Activated CD8-positive, alpha-beta T cell treated with anti-CD3 and anti-CD28 coated beads for 36 hours (primary cell): ENCODE results near the gene FBXO42. TPM values are rescaled to one million over a fixed set of nuclear protein-coding genes. Genes with fewer than 3 reads are reported as not detected.

Experiments
- ATAC-seq: fragments of 200-7000 bp; cut with Tn5 transposase; one replicate; pipeline ENCODE4 v1.10.0; 2021; ENCODE audit warnings: mild to moderate bottlenecking, moderate library complexity
- CTCF ChIA-PET: fragments of 350-600 bp; sonication (Branson Sonifier 250); formaldehyde crosslinking; loops from one replicate; lab custom pipeline; 2021; ENCODE audit warnings: antibody characterized with exemption; lab: Charles Lee
- POLR2A ChIA-PET: fragments of 350-600 bp; sonication (Branson Sonifier 250); formaldehyde crosslinking; loops from one replicate; lab custom pipeline; 2021; ENCODE audit warnings: antibody characterized with exemption; lab: Charles Lee
- DNase-seq: peaks from one replicate; pipeline ENCODE4 v3.0.0-alpha.2; 2020
- H3K27ac Mint-ChIP-seq: one replicate; pipeline ENCODE4 v1.8.0; 2021; ENCODE audit warnings: mild to moderate bottlenecking, mixed read lengths
- H3K27me3 Mint-ChIP-seq: one replicate; pipeline ENCODE4 v1.8.0; 2021; ENCODE audit warnings: mixed read lengths
- H3K36me3 Mint-ChIP-seq: one replicate; pipeline ENCODE4 v1.8.0; 2021; ENCODE audit warnings: low read depth, mixed read lengths
- H3K4me1 Mint-ChIP-seq: one replicate; pipeline ENCODE4 v1.8.0; 2021; ENCODE audit warnings: low read depth, mixed read lengths
- H3K4me3 Mint-ChIP-seq: one replicate; pipeline ENCODE4 v1.8.0; 2021; ENCODE audit warnings: mild to moderate bottlenecking, moderate library complexity, mixed read lengths
- H3K9me3 Mint-ChIP-seq: one replicate; pipeline ENCODE4 v1.8.0; 2021; ENCODE audit warnings: mixed read lengths
- CTCF ChIP-seq: fragments of 200-600 bp; IDR thresholded peaks from one replicate; pipeline ENCODE4 v1.8.0; 2022; ENCODE audit warnings: antibody characterized with exemption, mild to moderate bottlenecking
- intact Hi-C: fragments of 100-400 bp; cut with micrococcal nuclease; formaldehyde crosslinking; loops from one replicate; pipeline ENCODE4 v1.10.0; 2022
- total RNA-seq, 2 experiments: library from RNA; stranded (reverse); gene quantifications; one replicate each; pipeline ENCODE4 v1.2.3, GENCODE V29; 2021

Gene FBXO42
- total RNA-seq, 2 experiments from 2014 or later: 19.8 to 21.3 TPM

GRCh38 chr1:16387201-16388188 is 35.2 kb upstream of the FBXO42 start:
- TF ChIP-seq CTCF: no peak
- DNase-seq (no peak), ATAC-seq (peak; percentile 32)
- H3K36me3 Mint-ChIP-seq: peaks cover 29% of the 10 kb centered on the region
- H3K27ac Mint-ChIP-seq: peak overlapping the region; percentile 54
- peaks cover 78% of the 10 kb centered on the region for H3K4me1 Mint-ChIP-seq
- H3K9me3 Mint-ChIP-seq: no peaks in the 10 kb centered on the region
- ChIA-PET CTCF (interaction anchor here (0.9 to 1.8 kb wide), 4 partner anchors 15 to 54 kb away, joined by 3 to 5 read pairs (median 4); partner anchors contain the start of genes FBXO42 and NECAP2), POLR2A (interaction anchor here (2.7 to 3.4 kb wide), 2 partner anchors 13 to 20 kb away, joined by 13 to 14 read pairs; partner anchors contain the start of gene SZRD1)
- intact Hi-C loops: no loop called here
- no peaks in the 10 kb centered on the region for H3K27me3 Mint-ChIP-seq
- H3K4me3 Mint-ChIP-seq: peak overlapping the region; percentile 47

GRCh38 chr1:16386454-16387113 is 34.3 kb upstream of the FBXO42 start:
- intact Hi-C loops: no loop called here
- TF ChIP-seq CTCF: no peak

GRCh38 chr1:16385659-16386453 is 33.6 kb upstream of the FBXO42 start:
- ATAC-seq (no peak), DNase-seq (no peak)
- Mint-ChIP-seq H3K27me3 (no peaks in the 10 kb centered on the region), H3K36me3 (peaks cover 24% of the 10 kb centered on the region), H3K4me3 (no peak overlapping the region), H3K27ac (peak overlapping the region; percentile 86), H3K9me3 (no peaks in the 10 kb centered on the region), H3K4me1 (peaks cover 64% of the 10 kb centered on the region)
- intact Hi-C loops: no loop called here
- ChIA-PET POLR2A (interaction anchor here (0.6 to 3.4 kb wide), 5 partner anchors 8 to 127 kb away, joined by 3 to 14 read pairs (median 3); partner anchors contain the start of genes NECAP2 and SZRD1), CTCF (interaction anchor here (0.9 to 1.4 kb wide), 3 partner anchors 10 to 22 kb away, joined by 3 to 6 read pairs (median 3); no protein-coding TSS in a partner anchor)
- no peak for TF ChIP-seq CTCF

More at GRCh38 chr1:16386454-16387113, 34.3 kb upstream of the FBXO42 start:
- peak; percentile 48 for ATAC-seq
- Mint-ChIP-seq H3K27me3 (no peaks in the 10 kb centered on the region), H3K27ac (peak overlapping the region; percentile 86), H3K4me3 (peak overlapping the region; percentile 56), H3K9me3 (no peaks in the 10 kb centered on the region), H3K36me3 (peaks cover 24% of the 10 kb centered on the region), H3K4me1 (peaks cover 71% of the 10 kb centered on the region)
- DNase-seq: no peak
- CTCF ChIA-PET: interaction anchor here (0.9 to 1.7 kb wide), 2 partner anchors 14 to 24 kb away, joined by 3 to 4 read pairs; no protein-coding TSS in a partner anchor
- POLR2A ChIA-PET: interaction anchor here (1.1 to 3.4 kb wide), 4 partner anchors 9 to 54 kb away, joined by 3 to 14 read pairs (median 8); partner anchors contain the start of genes NECAP2 and SZRD1

- ATAC-seq (no peak), DNase-seq (no peak)
- TF ChIP-seq CTCF: no peak
- CTCF ChIA-PET: no interaction called here
- intact Hi-C loops: no loop called here
- Mint-ChIP-seq H3K27ac (peak overlapping the region; percentile 55), H3K27me3 (no peaks in the 10 kb centered on the region), H3K4me3 (no peak overlapping the region), H3K36me3 (peaks cover 21% of the 10 kb centered on the region), H3K9me3 (no peaks in the 10 kb centered on the region), H3K4me1 (peaks cover 59% of the 10 kb centered on the region)
- POLR2A ChIA-PET: no interaction called here
These were observed 31.6 kb upstream of the FBXO42 start for GRCh38 chr1:16383888-16384287.
